Middle frontal gyrus (tissue), 1 donor: ENCODE data around the gene APP.

Experiments
- DNase-seq: peaks from one replicate; pipeline ENCODE4 v3.0.0-alpha.2; 2015; ENCODE audit warnings: low spot score; ENCODE audit errors: extremely low spot score

APP gene

DNA sequence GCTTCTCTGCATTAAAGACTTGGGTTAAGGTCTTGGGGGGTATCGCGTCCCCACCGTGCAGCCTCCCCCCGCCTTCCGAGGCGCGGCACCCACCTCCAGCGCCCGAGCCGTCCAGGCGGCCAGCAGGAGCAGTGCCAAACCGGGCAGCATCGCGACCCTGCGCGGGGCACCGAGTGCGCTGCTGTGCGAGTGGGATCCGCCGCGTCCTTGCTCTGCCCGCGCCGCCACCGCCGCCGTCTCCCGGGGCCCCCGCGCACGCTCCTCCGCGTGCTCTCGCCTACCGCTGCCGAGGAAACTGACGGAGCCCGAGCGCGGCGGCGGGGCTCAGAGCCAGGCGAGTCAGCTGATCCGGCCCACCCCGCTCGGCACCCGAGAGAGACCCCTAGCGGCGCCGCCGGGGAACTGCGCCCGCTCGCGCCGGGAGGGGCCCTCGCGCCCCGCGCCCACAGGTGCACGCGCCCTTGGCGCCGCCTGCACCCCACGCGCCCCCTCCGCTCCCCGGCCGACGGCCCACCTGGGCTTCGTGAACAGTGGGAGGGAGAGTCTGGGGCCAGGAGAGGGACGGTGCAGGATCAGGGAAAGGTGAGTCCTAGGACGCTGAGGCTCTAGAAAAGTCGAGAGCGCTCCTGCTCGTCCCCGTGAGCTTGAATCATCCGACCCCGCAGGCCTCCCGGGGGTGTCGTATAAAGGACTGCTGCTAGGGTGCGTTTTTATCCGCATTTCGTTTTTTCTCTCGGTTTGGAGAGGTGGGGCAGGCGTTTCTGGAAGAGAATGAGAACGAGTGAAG, at the start of gene APP:
Gene APP (minus strand): TSS at position 300 of the 787 bp plus-strand sequence. CDS start 150 bp downstream, at position 150.
- DNase-seq: peak; percentile 80

DNA sequence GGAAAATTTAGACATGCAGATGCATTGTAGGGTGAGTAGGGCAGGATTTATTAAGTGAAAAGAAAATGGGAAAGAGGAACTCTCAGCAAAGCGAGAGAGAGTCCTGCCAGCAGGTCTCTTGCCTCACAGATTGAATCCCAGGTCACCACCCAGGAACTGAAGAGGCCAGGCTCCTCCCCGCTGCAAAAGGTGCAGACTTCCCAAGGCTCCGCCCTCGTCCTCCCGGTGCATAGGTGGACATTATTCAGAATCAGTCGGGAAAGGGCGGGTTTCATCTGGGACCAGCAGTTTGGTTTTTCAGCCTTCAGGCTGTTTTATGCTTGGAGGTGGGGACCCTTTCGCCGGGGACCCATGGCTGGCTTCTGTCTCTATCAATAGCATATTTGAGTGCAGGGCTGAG, 41.6 kb upstream of the APP start:
- DNase-seq: no peak

DNA sequence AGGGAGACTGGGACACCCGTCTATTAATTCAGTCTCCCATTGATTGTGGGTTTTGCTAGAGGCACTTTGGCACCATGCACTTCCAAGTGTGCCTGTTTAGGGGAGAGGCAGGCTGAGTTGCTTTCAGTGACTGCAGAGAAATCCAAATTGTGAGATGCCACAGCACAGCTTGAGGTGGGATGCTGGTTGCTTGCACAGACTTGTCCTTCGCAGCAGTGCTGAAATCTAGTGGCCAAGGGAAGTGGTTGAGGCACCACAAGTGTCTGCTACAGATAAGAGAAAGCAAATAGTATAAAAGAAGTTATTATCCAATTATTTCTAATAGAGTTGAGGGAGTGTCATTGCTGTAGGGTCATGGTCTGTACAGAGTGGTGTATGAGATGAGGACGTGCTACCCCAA, 40.0 kb upstream of the APP start:
- no peak for DNase-seq

DNA sequence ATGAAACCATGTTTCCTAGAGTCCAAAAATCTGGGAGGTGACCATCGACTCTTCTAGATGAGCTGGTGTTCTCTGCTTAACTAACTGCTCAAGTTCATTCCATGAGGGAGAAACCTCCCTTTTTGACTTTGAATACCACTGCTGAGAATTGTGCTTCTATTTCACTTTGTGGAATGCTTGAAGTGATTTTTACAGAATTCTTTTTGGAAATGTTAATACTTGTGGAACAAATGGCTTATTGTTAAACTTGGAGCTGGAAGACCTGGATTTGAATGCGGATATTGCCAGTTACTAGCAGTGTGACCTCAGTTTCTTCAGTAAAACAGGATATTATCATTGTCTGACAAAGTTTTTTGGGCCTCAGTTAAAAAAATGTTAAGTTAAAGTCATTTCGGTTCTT, 36.5 kb upstream of the APP start:
- DNase-seq: no peak

DNA sequence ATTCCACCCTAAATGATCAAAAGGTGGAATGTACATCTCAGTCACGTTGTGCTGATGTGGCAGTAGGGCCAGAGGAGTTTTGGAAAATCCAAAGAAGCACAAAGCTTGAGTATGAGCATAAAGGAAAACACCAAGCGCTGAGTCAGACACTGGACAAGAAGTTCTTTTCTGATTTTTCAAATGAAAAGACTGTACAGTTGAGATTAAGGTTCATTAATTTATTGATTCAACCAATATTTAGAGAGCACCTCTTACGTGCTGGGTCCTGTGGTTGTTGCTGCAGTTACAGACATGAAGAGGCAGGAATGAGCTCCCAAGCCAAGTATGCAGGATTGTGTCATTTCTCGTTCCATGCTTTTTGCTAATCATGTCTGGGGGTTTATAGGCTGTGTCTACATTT, 28.9 kb upstream of the APP start:
- DNase-seq: no peak

DNA sequence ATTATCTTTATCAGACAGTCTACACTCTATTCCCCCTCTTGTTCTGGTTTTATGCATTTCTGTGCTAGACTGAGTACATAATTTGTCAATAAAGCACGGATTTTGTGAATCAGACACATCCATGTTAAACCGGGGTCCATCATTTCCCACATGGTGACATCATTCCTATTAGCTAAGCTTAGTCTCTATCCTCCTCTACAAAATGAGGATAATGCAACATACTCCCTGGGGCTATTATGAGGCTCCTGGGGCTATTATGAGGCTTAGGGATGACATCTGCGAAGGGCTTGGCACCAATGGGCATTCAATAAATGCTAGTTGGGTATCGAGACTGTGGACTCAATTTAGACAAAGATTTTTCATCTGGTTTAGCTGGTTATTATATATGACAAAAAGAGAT, 25.1 kb upstream of the APP start:
- no peak for DNase-seq

DNA sequence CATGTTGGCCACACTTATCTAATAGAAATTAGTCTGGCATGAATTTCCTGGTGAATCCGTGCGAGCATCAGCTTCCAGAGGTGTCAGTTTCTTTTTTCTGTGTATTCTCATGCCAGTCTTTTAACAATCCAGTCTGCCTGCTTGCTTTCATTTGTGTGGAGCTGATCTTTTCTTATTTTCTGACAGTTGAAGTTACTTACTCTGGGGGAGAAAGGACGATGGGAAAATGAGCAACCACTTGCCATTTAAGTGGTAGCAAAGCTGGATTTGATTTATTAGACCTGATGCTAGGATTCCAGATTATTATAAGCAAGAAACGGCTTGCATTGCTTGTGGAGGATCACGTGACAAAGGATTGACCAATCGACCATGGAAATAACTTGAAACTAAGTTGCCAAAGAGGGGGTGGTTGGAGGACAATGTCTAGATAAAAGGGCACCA, 24.3 kb upstream of the APP start:
- no peak for DNase-seq

DNA sequence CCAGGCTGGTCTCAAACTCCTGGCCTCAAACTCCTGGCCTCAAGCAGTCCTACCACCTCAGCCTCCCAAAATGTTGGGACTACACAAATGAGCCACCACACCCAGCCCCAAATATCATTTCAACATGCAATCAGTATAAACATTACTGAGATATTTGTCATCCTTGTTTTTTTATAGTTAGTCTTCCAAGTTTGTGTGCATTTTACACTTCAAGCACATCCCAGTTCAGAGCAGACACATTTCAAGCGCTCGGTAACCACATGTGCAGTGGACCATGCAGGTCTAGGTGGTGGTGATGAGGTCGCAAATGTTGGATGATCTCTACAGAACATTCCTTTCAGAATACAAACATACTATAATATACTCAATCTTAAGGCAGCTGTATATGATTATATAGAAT, 23.8 kb upstream of the APP start:
- DNase-seq: no peak

DNA sequence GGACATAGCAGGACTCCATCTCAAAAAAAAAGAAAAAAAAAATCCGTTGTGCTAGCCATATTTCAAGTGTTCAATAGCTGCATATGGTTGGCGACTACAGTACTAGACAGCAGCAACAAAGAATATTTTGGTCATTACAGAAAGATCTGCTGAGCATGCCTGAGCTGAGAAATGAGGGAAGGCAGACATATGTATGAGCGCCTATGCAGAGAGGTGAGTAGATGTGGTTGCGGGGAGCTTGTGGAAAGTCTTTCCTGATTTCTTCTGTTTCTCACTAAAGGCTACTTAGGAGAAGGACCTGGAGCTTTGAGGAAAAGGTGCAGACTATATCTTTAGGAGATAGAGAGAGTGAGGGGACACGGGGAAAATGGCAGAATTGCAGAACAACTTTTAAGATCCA, 21.0 kb upstream of the APP start:
- no peak for DNase-seq

DNA sequence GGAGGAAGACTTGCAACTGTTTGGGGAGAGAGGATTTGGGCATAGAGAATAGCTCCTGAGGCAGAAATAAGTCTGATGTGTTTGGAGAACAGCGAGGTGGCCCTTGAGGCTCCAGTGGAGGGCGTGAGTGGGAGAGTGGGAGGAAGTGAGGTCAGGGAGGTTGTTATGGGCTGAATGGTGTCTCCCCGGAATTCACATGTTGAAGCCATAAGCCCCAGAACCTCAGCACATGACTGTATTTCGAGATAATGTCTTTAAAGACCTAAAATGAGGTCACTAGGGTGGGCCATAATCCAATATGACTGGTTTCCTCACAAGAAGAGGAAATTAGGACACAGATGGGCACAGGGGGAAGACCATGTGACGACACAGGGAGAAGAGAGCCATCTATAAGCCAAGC, 17.9 kb upstream of the APP start:
- no peak for DNase-seq

DNA sequence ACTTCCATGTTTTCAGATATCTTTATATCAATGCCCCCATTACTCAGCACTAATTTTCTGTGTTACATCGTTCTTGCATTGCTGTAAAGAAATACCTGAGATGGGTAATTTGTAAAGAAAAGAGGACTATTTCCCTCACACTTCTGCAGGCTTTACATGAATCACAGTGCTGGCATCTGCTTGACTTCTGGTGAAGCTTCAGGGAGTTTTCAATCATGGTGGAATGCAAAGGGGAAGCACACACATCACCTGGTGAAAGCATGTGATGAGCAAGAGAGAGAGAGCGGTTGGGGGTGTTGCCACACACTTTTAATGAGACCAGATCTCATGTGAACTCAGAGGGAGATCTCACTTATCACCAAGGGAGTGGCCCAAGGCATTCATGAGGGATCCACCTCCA, 14.9 kb upstream of the APP start:
- DNase-seq: no peak

DNA sequence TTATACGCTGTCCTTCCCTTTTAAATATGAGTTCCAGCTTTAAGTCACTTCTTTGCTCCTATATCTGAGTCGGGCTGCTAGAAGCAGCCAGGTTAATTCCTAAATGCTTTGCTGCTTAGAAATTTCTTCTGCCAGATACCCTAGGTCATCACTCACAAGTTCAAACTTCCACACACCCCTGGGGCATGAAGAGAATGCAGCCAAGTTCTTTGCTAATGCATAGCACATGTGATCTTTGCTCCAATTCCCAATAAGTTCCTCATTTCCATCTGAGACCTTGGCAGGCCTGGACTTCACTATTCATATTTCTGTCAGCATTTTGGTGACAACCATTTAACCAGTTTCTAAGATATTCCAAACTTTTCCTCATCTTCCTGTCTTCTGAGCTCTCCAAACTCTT, 14.5 kb upstream of the APP start:
- no peak for DNase-seq

DNA sequence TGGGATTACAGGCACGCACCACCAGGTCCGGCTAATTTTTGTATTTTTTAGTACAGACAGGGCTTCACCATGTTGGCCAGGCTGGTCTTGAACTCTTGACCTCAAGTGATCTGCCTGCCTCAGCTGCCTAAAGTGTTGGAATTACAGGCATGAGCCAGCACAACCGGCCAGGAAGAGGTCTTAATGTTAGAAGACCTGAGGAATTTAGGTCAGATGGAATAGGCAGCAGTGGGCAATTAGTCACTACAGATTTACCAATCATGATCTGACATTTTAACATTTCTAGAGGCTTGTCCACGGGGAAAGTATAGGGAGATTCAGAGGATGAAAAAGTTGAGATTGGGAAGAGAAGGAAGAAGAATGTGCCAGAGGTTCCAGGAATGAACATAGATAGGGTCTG, 8.9 kb upstream of the APP start:
- no peak for DNase-seq

DNA sequence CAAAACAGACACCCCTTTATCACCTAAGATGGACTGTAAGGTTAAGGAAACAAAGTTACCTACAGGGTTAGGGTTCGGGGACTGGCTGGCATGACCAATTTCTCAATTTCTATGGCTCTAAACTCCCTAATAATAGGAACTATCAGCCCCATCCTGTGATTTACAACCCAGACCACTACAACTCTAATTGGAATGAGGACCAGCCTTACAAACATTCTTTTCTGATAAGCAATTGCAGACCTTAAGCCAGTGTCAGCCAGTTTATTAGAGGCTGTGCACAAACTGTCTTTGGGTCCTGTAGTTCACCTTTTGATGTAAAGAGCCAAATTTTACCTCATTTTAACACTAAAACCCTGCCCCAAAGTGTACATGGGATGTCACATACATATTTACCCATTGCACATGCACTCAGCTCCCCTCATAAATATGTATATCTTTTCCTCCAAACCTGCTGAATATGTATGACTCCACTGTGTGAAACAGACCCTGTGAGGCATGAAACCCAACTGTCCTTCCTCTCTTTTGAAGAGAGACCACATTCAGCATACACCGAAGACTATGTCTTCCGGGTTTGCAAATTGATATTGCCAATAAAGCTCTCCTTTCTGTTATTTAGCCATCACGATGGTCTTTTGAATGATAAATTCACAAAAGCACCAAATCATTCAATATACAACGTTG, 7.3 kb upstream of the APP start:
- DNase-seq: no peak

DNA sequence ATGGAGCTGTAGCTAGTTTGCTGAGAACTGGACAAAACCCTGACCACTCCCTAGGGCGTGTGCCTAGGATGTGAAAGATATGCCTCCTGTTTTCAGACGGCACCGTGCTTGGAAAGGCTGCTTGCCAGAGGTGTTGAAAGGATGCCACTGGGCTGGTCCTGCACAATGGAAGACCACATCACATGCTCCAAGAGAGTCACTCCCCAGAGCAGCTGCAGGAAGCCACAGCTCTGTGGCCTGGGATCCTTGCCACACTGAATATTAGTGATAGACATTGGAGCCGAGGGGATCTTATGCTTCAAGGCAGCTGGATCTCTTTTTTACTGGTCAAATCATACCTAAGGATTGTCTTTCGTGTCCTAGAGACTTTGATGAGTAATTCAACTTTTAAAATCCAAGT, 6.6 kb upstream of the APP start:
- no peak for DNase-seq

DNA sequence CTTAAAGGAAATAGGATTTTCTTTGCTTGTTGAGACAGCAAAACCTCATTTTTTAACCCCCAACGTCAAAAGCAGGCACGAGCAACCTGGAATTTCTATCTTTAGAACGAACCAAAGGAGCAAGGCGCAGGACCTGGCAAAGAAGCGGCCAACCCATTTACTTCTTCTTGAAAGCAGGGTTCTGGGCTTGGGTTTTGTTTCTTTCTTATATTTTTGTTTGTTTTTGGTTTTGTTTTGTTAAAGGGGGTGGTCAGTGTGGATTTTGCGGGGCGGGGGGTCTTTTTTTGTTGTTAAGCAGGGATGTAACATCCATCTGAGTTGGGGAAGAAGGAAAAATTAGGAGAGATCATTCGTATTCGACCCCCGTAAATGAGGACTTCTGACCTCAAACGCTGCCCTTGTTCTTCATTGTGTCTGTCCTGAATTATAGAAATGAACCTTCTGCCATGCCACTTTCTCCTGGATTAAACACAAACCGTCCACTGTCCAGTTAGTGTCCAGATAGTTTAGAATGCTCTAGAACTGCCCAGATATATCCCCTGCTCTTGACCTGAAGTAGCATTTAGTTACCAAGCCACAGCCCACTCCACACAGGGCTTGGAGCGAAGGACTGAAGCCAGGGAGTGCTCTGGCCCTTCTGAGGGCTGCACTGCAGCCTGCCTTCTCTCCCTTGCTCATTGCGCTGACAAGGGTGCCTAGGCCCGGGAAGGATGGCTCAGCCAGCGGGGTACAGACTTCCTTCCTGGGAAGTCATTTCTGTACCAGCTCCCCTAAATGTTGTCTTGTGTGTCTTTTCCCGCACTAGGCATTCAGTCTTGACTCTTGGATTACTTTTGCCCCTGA, 909 bp upstream of the APP start:
- DNase-seq: no peak

DNA sequence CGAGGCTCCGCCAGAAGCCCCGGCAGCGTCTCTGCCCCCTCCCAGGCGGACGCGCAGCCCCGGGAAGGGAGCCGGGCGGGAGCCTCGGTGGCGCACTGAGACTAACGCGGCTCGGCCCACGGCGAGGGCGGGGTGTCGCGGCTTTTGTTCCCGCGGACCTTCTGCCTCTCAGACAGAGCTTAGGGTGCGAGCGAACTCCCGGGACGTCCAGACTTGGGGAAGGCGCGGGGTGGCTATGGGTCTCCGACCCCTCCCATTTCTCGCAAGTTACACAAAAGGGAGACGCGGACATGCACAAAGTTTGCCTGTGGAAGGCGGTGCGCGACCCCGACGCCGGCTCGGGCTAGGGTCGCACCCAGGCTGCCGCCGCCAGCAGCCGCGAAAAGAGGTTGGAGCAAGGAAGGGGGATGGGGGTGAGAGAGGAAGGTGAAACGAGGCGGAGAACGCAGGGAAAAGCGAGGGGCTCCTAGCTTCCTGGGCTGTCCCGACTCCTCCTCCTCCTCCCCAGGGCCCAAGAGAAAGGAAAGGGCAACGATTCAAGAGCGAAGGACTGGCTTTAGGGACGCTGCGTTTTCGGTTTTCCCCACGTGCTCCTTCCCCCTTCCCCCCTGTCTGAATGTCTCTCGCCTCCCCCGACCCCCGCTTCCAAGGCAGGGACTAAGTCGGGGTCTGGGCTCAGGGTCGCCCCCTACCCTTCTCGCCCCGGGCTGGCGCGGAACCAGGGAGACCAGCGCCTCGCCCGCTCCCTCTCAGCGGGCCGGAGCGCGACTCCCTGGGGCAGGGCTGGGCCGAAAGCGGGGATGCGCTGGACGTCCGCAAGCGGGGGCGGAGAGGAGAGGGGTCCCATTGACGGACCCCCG, 729 bp downstream of the APP start:
- DNase-seq: peak; percentile 22

DNA sequence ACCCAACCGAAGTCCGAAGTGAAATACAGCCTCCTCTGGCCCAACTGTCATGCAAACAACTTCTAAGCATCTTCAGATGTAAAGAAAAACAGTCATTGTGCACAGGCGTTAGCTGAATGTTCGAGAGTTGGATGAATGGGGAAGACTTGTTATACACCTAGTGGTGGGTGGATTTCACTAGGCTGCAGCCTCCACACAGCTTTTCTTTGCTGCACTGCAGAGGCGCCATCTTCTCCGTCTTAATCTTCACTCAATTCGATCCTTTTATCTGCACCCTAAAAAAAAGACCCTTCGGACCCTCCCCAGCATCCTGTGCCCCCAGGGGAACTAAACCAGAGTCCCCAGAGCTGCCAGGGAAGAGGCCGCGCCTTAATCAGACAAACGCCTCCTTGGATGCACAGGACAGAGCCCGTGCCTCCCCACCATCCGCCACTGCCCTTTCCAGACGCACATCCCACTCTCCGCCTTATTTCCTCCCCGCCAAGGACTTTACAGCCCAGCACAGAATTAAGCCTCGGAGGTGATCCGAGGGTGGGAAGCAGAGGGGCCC, 1.4 kb downstream of the APP start:
- no peak for DNase-seq

DNA sequence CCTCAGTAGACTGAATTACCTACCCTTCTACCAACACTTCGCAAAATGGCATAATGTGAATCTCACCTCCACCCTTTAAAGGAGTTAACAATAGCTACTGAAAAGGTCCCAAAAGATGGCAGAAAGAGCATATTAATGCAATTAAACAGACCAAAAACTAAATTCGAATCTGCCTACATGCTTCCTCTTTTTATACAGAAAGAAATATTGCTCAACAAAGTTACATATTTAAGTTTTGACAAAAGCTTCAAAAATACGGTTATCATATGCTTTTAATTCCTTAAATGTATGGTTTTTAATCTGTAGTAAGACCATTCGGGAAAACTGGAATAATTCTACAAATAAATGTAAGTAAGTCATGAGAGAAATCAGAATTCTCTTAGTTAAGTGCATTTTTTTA, 2.2 kb downstream of the APP start:
- DNase-seq: no peak

DNA sequence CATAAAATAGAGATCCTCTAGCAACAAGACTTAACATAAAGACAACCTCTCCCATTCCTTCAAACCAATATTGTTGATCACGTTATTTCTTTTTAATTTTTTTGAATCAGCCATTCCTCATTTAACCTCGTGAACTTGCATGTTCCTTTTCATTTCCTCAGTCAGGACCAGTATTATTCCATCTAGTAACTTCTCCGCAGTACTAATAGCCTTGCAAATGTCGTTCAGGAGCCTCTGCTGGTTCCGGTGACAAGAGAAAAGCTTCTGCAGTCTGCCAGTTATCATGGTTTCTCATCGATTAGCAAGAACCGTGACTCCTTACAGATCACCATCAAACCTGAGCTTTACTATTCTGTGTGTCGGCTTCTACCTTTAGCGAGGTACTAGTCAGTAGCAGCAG, 3.0 kb downstream of the APP start:
- DNase-seq: no peak

DNA sequence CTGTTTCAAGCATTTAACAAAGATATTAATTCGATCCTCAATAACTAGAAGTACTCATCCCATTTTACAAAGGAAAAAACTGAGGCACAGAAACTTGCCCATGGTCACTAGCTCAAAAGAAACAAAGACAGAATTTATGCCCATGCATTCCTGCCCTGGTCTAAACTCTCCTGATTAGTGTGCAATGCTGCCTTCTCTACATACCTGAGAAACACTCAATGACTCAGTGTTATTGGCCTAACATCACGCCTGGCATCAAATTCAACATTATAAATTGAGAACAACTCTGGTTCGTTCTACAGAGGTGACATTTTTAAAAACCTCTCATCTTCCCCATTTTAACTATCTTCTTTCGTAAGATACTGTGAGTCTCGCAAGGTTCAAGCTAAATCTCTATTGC, 5.2 kb downstream of the APP start:
- no peak for DNase-seq
